Left renal pelvis (tissue), 4 donors: ENCODE results near the gene MAJIN. TPM values are rescaled to one million over a fixed set of nuclear protein-coding genes. Genes with fewer than 3 reads are reported as not detected.

Source experiments
- DNase-seq, 4 donors: peaks; one replicate each; pipeline ENCODE4 v3.0.0-alpha.2; 2013; ENCODE audit warnings: low read depth in 4 of 4, low spot score in 3 of 4
- polyA plus RNA-seq, 4 donors: library from polyadenylated mRNA; unstranded; fragments of 120-200 nt; gene quantifications; one replicate each; pipeline ENCODE4 v1.2.1, GENCODE V29; 2013; ENCODE audit not compliant: insufficient read length in 4 of 4

The MAJIN gene
- polyA plus RNA-seq, 4 donors, result 0.53 to 1.3 (median 0.92) TPM; not detected in 1

DNA sequence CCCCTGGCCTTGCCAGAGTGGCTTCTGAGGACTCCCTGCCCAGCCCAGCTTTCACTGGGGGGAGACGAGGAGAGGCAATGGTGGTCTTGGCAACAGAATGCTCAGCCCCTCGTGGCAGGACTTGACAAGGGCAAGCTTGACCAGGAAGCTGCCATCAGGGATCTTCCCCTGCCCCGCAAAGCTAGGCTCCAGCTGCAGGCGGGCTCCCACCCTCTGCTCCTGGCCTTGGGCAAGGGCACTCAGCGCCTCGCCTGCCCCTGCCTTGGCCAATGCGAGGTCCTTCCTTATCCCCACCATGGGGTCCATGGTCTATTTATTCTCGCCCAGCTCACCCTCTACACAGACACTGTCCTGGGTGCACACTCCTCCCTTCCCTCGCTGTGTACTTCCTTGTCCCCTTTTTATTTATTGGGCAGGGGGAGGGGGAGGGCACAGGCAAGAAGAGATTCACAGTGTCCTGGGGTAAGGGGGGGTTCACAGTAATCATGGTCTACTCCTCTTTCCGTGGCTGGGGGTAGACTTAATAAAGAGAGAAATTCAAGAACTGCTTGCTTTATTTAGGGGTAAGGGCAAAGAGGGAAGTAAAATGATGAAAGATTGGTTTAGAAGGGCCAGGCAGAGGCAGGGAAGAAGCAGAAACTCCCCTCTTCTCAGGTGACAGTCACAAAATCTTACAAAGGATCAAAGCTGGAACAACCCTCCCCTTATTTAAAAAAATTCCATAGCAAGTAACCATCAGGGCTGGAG lies 37.8 kb downstream of the MAJIN start:
- DNase-seq, result no peak

DNA sequence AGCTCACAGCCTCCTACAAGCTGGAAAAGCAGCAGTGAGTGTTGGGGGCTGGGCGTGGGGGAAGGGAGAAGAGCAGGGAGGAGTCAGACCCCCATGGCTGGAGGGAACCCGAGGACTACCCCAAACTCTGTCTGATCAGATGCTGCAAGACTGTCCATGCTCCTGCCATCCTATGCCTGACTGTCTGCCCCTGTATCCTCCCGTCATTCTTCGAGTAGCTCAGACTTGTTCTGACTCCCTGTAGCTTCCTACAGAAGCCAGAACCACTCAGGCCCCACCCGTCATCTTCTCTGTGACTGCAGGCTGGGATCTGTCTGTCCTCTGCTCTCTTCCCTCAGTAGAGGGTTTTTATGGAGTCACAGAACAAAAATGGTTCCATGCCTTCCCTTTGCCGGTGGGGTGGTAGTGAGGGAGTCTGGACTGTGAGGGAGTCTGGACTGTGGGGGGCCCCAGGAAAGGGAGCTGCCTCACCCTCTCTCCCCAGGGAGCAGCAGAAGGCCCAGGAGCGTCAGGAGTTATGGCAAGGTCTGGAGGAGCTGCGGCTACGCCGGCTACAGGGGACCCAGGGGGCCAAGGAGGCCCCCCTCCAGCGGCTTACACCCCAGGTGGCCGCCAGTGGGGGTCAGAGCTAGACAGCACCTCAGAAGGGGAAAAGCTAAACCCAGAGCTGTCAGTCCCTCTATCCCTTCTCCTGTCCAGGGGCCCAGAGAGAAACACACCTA lies 38.5 kb downstream of the MAJIN start:
- DNase-seq, result no peak

- no peak for DNase-seq
Measured at GRCh38 chr11:64932324-64932723, 39.6 kb downstream of the MAJIN start.

DNA sequence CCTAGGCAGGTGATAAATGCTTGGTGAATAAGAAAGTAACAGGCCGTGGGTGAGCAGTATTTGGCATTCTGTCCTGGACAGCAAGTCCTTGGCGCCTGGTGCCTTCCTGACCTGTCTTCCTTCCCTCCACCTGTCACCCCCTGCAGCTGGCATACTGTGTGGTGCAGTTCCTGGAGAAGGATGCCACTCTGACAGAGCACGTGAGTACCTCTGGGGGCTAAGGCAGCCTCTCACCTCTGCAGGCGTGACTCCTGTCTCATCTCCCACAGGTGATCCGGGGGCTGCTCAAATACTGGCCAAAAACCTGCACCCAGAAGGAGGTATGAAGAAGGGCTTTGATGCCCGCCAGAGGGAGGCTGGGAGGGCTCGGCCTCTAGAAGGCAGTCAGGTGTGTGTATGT lies 40.6 kb downstream of the MAJIN start:
- DNase-seq, result no peak

GRCh38 chr11:64930340-64930739 lies 41.6 kb downstream of the MAJIN start:
- no peak for DNase-seq

DNA sequence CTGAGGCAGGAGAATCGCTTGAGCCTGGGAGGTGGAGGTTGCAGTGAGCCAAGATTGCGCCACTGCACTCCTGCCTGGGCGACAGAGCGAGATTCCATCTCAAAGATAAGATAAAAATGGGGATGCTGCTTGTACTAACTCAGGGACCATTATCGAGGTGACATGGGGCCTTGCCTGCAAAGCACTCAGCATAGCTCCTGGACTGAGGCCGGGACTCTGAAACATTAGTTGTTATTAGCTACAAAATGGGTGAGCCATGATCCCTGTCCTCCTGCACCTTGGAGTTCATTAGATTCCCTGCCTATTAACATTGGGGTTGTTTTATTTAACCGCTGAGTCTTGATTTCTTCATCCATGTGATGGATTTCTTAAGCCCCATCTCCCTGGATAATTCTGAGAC lies 42.3 kb downstream of the MAJIN start:
- DNase-seq, result no peak

- no peak for DNase-seq
Measured at GRCh38 chr11:64928957-64929356, 43.0 kb downstream of the MAJIN start.

DNA sequence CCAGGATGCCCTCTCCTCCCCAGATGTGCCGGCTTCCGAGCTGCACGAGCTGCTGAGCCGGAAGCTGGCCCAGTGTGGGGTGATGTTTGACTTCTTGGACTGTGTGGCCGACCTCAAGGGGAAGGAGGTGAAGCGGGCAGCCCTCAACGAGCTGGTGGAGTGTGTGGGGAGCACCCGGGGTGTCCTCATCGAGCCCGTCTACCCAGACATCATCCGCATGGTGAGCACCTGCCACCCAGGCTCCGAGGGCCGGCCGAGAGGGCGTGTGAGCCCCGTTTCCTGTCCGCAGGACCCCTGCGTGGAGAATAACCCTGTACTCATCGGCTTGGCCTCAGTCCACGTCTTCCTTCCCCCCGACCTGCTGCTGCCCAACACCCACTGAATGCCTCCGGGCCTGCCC lies 45.2 kb downstream of the MAJIN start:
- no peak for DNase-seq

GRCh38 chr11:64925536-64926436 lies 46.1 kb downstream of the MAJIN start:
- no peak for DNase-seq

GRCh38 chr11:64924910-64925284 lies 47.0 kb downstream of the MAJIN start:
- no peak for DNase-seq

DNA sequence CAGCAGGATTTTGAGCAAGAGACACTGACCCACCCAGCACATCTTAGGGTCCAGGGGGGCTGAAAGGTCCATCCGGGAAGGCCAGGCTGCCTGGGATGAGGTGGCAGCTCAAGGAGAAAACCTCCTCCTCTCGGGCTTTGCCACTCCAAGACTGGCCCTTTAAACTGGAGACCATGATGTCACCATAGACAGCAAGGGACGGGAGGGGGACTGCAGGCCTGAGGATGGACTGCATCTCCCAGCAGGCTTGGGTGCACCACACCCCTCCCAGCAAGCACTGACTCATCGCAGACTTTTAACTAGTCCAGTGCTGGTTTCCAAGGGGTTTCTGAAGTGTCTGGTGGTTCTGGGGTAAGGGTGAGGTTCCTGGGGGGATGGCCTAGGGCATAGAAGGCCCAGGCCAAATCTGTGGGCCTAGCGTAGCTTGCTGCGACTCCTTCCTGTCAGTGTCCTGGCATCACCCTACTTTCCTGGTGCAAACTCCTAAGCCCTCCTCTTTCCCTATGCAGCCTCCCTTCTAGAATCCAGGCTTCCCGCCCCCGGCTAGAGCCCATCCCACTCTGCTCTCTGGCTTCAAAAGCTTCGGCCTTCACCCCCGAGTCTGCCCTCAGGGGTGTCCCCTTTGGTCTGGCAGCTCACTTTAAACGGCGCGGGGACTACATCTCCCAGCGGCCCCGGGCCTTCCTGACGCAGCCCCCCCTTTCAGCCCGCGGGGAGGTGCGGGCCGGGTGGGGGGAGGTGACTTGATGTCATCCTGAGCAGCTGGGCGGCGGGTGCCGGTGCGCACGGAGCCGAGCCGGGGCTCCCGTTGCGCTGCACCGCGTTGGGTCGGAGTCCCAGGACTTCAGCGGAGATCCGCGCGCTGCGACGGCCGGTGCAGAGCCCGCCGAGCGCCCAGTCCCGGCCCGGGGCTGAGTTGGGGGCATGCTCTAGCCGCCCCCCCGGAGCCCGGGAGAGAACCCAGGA lies 47.7 kb downstream of the MAJIN start, which contains the start of gene PPP2R5B:
Gene PPP2R5B (plus strand): TSS at position 746 of the 966 bp plus-strand sequence. CDS start 1,046 bp downstream, outside the sequence.
- DNase-seq, result peak; percentile 74 to 83 (median 76)

DNA sequence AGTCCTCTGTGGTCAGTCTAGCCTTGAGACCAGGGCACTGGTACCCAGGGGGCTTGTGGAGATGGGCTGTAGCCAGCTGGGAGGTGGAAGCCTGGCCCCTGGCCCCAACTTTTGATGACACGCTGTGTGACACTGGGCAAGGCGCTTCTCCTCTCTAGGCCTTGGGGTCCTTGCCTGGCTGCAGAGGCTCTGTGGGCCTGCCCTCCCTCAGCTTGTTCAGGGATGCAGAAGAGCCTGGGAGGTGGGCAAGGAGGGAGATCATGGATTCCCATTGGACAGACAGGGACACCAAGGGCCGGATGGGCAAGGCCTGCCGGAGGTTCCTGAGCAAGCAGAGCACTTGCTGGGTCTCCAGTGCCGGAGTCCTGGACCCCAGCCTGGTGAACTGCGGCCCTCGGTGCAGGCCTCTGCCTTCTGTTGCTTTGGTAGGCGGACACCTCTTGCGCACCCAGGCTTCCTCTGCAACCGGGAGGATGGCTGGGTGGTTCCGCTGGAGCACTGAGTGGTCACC lies 48.7 kb downstream of the MAJIN start:
- DNase-seq, result no peak

- DNase-seq, result no peak
Measured at GRCh38 chr11:64921384-64921783, 50.5 kb downstream of the MAJIN start.

DNA sequence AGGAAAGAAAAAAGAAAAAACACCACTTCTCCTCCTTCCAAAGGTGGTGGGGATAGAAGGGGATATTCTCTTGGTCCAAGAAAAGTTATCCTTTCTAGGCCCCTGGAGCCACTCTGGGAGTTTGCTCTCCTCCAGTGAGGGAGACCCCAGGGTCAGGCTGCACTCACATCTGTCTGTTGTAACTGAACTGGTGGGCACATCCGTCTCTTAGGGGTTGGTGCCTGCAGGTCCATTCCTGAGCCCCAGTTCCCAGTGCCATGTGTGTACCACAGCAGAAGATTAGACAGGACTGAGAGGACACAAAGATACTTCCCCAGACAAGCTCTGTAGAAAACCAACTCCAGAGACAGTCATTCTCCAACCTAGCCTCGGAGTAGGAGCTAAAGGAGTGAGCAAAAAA lies 51.8 kb downstream of the MAJIN start:
- no peak for DNase-seq

- DNase-seq, result no peak
Measured at GRCh38 chr11:64919627-64920026, 52.3 kb downstream of the MAJIN start.

GRCh38 chr11:64918017-64918416 lies 53.9 kb downstream of the MAJIN start:
- DNase-seq, result no peak

GRCh38 chr11:64917663-64917995 lies 54.3 kb downstream of the MAJIN start:
- no peak for DNase-seq

DNA sequence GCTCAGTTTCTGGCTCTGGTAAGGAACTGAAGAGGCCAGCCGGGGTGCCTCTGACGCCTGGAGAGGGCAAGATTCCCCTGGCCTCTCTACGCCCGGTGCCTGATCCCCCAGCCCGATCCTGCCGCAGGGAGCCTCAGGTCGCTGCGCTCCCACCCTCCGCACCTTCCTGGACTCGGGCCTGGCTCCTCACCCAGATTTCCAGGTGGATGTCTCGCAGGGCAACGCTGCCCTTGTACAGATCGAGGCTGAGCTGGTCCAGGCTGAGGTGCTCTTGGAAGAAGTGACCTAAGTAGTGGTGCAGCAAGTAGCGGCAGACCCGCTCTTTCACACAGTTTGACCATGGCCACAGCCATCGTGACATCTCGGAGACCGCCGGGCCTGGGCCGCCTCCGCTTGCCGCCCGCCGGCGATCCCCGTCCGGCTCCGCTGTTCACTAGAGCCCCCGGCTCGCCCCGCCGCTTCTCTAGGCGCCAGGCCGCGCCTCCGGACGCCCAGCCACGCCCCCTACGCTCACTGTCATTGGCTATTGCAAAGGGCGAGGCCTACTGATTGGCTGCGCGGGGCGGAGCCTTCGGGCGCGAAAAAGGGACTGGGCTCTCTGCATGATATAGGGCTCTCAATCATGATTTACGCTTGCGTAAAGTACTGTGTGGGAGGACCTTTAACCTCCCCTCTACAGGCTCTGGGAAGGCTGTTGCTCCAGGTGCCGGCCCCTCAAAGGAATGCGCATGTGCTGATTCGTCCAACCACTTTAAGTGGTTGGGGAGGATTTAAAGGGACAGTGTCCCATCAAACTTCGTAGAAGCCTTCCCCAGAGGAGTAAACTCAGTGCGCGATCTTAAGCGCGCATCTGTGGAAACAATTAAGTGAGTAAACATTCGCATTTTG lies 54.9 kb downstream of the MAJIN start, which contains the start of gene ATG2A:
Gene ATG2A (minus strand): TSS at position 435 of the 888 bp plus-strand sequence. CDS start 74 bp downstream, at position 361.
- DNase-seq, result peak; percentile 99
